Uterus (tissue), 2 donors: Measurements from ENCODE around the gene TRPC4AP.

ENCODE experiments used
- POLR2A ChIP-seq, 2 donors: fragments of 450-650 bp; IDR thresholded peaks; one replicate each; pipeline ENCODE4 v1.6.1; 2016; ENCODE audit warnings: antibody characterized with exemption in 2 of 2, mild to moderate bottlenecking in 1 of 2, moderate library complexity in 1 of 2
- TF ChIP-seq, protein P1 (sequence below), 4 experiments: fragments of 200-600 bp in 2 of 4; fragments of 450-650 bp in 2 of 4; sonication (generic) in 2 of 4; IDR thresholded peaks; one replicate each; pipeline ENCODE4 v1.5.1; 2016 to 2019; ENCODE audit warnings: antibody characterized with exemption in 4 of 4, mild to moderate bottlenecking in 2 of 4, moderate library complexity in 1 of 4

DNA sequence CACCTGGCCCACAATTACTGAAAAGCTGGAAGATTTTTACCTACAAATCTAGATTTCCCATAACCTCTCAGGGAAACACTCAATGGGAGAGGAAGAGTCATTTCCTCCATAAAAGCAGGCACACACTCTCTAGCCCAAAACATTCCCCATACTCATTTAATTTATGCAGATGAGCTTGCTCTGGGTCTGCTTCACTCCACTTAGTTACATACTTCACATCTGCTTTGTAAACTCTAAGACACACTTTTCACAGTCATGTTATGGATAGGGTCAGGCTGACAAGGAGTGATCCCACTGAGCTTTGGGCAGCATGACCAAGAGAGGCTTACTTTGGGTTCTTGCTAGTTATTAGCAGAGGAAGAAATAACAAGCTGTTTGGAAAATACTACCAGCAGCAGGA, 27.4 kb downstream of the TRPC4AP start:
- TF ChIP-seq, protein P1, sequence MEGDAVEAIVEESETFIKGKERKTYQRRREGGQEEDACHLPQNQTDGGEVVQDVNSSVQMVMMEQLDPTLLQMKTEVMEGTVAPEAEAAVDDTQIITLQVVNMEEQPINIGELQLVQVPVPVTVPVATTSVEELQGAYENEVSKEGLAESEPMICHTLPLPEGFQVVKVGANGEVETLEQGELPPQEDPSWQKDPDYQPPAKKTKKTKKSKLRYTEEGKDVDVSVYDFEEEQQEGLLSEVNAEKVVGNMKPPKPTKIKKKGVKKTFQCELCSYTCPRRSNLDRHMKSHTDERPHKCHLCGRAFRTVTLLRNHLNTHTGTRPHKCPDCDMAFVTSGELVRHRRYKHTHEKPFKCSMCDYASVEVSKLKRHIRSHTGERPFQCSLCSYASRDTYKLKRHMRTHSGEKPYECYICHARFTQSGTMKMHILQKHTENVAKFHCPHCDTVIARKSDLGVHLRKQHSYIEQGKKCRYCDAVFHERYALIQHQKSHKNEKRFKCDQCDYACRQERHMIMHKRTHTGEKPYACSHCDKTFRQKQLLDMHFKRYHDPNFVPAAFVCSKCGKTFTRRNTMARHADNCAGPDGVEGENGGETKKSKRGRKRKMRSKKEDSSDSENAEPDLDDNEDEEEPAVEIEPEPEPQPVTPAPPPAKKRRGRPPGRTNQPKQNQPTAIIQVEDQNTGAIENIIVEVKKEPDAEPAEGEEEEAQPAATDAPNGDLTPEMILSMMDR (IDR thresholded peaks at IDR 0.05), result no peak
- no peak for TF ChIP-seq POLR2A (IDR thresholded peaks at IDR 0.05)
